ENCODE data around the gene TMA7B. TPM values are rescaled to one million over a fixed set of nuclear protein-coding genes. Genes with fewer than 3 reads are reported as not detected.
A peak's percentile ranks its signal among the peaks of the same experiment; 100 is the strongest.

TMA7B gene
- total and polyA plus RNA-seq, 2 donors, result 3.3 to 4.8 TPM

- Histone ChIP-seq H3K36me3 (ENCODE audit: control insufficient read depth in 2 of 2, insufficient read depth in 2 of 2, low read length in 1 of 2) (peaks cover 91 to 99% of the 10 kb centered on the region in 2 donors), H3K4me1 (ENCODE audit: control insufficient read depth in 2 of 2, insufficient read depth in 2 of 2, low read length in 2 of 2) (peaks cover 0 to 17% of the 10 kb centered on the region in 2 donors), H3K4me3 (ENCODE audit: low read length in 2 of 2) (no peak overlapping the region), H3K27ac (ENCODE audit: low read depth in 1 of 2, low read length in 1 of 2) (no peak overlapping the region), H3K27me3 (ENCODE audit: control insufficient read depth in 2 of 2, insufficient read depth in 1 of 2, low read length in 1 of 2) (no peaks in the 10 kb centered on the region), H3K9me3 (ENCODE audit: control insufficient read depth in 2 of 2, insufficient read depth in 1 of 2, low read length in 1 of 2) (peaks cover 0 to 2% of the 10 kb centered on the region in 2 donors)
- WGBS, result 97% methylated on average over 9 of the region's 9 CpGs
- DNase-seq (ENCODE audit: low read depth in 6 of 9, low spot score in 9 of 9), result no peak
These were observed 7.1 kb downstream of the TMA7B start for GRCh38 chr22:39967103-39967829.

GRCh38 chr22:39967996-39968972, 8.1 kb downstream of the TMA7B start:
- Histone ChIP-seq H3K4me1 (ENCODE audit: control insufficient read depth in 2 of 2, insufficient read depth in 2 of 2, low read length in 2 of 2) (peaks cover 0 to 11% of the 10 kb centered on the region in 2 donors), H3K27me3 (ENCODE audit: control insufficient read depth in 2 of 2, insufficient read depth in 1 of 2, low read length in 1 of 2) (no peaks in the 10 kb centered on the region), H3K4me3 (ENCODE audit: low read length in 2 of 2) (no peak overlapping the region), H3K27ac (ENCODE audit: low read depth in 1 of 2, low read length in 1 of 2) (no peak overlapping the region), H3K36me3 (ENCODE audit: control insufficient read depth in 2 of 2, insufficient read depth in 2 of 2, low read length in 1 of 2) (peaks cover 93 to 99% of the 10 kb centered on the region in 2 donors), H3K9me3 (ENCODE audit: control insufficient read depth in 2 of 2, insufficient read depth in 1 of 2, low read length in 1 of 2) (peaks cover 0 to 2% of the 10 kb centered on the region in 2 donors)
- 92% methylated on average over 20 of the region's 20 CpGs for WGBS
- no peak for DNase-seq (ENCODE audit: low read depth in 6 of 9, low spot score in 9 of 9)

GRCh38 chr22:39970742-39971141, 10.5 kb downstream of the TMA7B start:
- no peak overlapping the region for H3K27ac ChIP-seq (ENCODE audit: low read depth in 1 of 2, low read length in 1 of 2)
- 98% methylated on average over 10 of the region's 10 CpGs for WGBS
- peaks cover 95 to 99% of the 10 kb centered on the region in 2 donors for H3K36me3 ChIP-seq (ENCODE audit: control insufficient read depth in 2 of 2, insufficient read depth in 2 of 2, low read length in 1 of 2)
- no peak overlapping the region for H3K4me3 ChIP-seq (ENCODE audit: low read length in 2 of 2)
- peaks cover 0 to 5% of the 10 kb centered on the region in 2 donors for H3K4me1 ChIP-seq (ENCODE audit: control insufficient read depth in 2 of 2, insufficient read depth in 2 of 2, low read length in 2 of 2)
- DNase-seq (ENCODE audit: low read depth in 6 of 9, low spot score in 9 of 9), result no peak
- no peaks in the 10 kb centered on the region for H3K27me3 ChIP-seq (ENCODE audit: control insufficient read depth in 2 of 2, insufficient read depth in 1 of 2, low read length in 1 of 2)
- H3K9me3 ChIP-seq (ENCODE audit: control insufficient read depth in 2 of 2, insufficient read depth in 1 of 2, low read length in 1 of 2), result peaks cover 0 to 2% of the 10 kb centered on the region in 2 donors

GRCh38 chr22:39972641-39973040, 12.4 kb downstream of the TMA7B start:
- WGBS, result 91% methylated on average over 5 of the region's 5 CpGs
- Histone ChIP-seq H3K36me3 (ENCODE audit: control insufficient read depth in 2 of 2, insufficient read depth in 2 of 2, low read length in 1 of 2) (peaks cover 83 to 95% of the 10 kb centered on the region in 2 donors), H3K27me3 (ENCODE audit: control insufficient read depth in 2 of 2, insufficient read depth in 1 of 2, low read length in 1 of 2) (no peaks in the 10 kb centered on the region), H3K4me3 (ENCODE audit: low read length in 2 of 2) (no peak overlapping the region), H3K27ac (ENCODE audit: low read depth in 1 of 2, low read length in 1 of 2) (peak overlapping the region; percentile 6 to 59), H3K4me1 (ENCODE audit: control insufficient read depth in 2 of 2, insufficient read depth in 2 of 2, low read length in 2 of 2) (peaks cover 0 to 5% of the 10 kb centered on the region in 2 donors), H3K9me3 (ENCODE audit: control insufficient read depth in 2 of 2, insufficient read depth in 1 of 2, low read length in 1 of 2) (peaks cover 0 to 2% of the 10 kb centered on the region in 2 donors)
- DNase-seq (ENCODE audit: low read depth in 6 of 9, low spot score in 9 of 9), result no peak

GRCh38 chr22:39973656-39974055, 13.5 kb downstream of the TMA7B start:
- 83% methylated on average over 5 of the region's 5 CpGs for WGBS
- peaks cover 0 to 2% of the 10 kb centered on the region in 2 donors for H3K9me3 ChIP-seq (ENCODE audit: control insufficient read depth in 2 of 2, insufficient read depth in 1 of 2, low read length in 1 of 2)
- H3K4me1 ChIP-seq (ENCODE audit: control insufficient read depth in 2 of 2, insufficient read depth in 2 of 2, low read length in 2 of 2), result peaks cover 0 to 5% of the 10 kb centered on the region in 2 donors
- no peak overlapping the region for H3K4me3 ChIP-seq (ENCODE audit: low read length in 2 of 2)
- DNase-seq (ENCODE audit: low read depth in 6 of 9, low spot score in 9 of 9), result no peak
- H3K27me3 ChIP-seq (ENCODE audit: control insufficient read depth in 2 of 2, insufficient read depth in 1 of 2, low read length in 1 of 2), result no peaks in the 10 kb centered on the region
- H3K36me3 ChIP-seq (ENCODE audit: control insufficient read depth in 2 of 2, insufficient read depth in 2 of 2, low read length in 1 of 2), result peaks cover 73 to 85% of the 10 kb centered on the region in 2 donors
- H3K27ac ChIP-seq (ENCODE audit: low read depth in 1 of 2, low read length in 1 of 2), result peak overlapping the region in 1 of 2 donors; percentile 59

GRCh38 chr22:39974065-39974464, 13.9 kb downstream of the TMA7B start:
- Histone ChIP-seq H3K4me3 (ENCODE audit: low read length in 2 of 2) (no peak overlapping the region), H3K9me3 (ENCODE audit: control insufficient read depth in 2 of 2, insufficient read depth in 1 of 2, low read length in 1 of 2) (peaks cover 0 to 2% of the 10 kb centered on the region in 2 donors), H3K36me3 (ENCODE audit: control insufficient read depth in 2 of 2, insufficient read depth in 2 of 2, low read length in 1 of 2) (peaks cover 69 to 81% of the 10 kb centered on the region in 2 donors), H3K27me3 (ENCODE audit: control insufficient read depth in 2 of 2, insufficient read depth in 1 of 2, low read length in 1 of 2) (no peaks in the 10 kb centered on the region), H3K27ac (ENCODE audit: low read depth in 1 of 2, low read length in 1 of 2) (peak overlapping the region in 1 of 2 donors; percentile 46), H3K4me1 (ENCODE audit: control insufficient read depth in 2 of 2, insufficient read depth in 2 of 2, low read length in 2 of 2) (peaks cover 0 to 9% of the 10 kb centered on the region in 2 donors)
- WGBS, result 94% methylated on average over 5 of the region's 5 CpGs
- no peak for DNase-seq (ENCODE audit: low read depth in 6 of 9, low spot score in 9 of 9)

- H3K27me3 ChIP-seq (ENCODE audit: control insufficient read depth in 2 of 2, insufficient read depth in 1 of 2, low read length in 1 of 2), result no peaks in the 10 kb centered on the region
- no peak overlapping the region for H3K4me3 ChIP-seq (ENCODE audit: low read length in 2 of 2)
- peaks cover 19 to 31% of the 10 kb centered on the region in 2 donors for H3K36me3 ChIP-seq (ENCODE audit: control insufficient read depth in 2 of 2, insufficient read depth in 2 of 2, low read length in 1 of 2)
- no peak for DNase-seq (ENCODE audit: low read depth in 6 of 9, low spot score in 9 of 9)
- peak overlapping the region; percentile 39 to 47 for H3K27ac ChIP-seq (ENCODE audit: low read depth in 1 of 2, low read length in 1 of 2)
- H3K9me3 ChIP-seq (ENCODE audit: control insufficient read depth in 2 of 2, insufficient read depth in 1 of 2, low read length in 1 of 2), result no peaks in the 10 kb centered on the region
- H3K4me1 ChIP-seq (ENCODE audit: control insufficient read depth in 2 of 2, insufficient read depth in 2 of 2, low read length in 2 of 2), result peaks cover 4 to 33% of the 10 kb centered on the region in 2 donors
- 84% methylated on average over 6 of the region's 6 CpGs for WGBS
These were observed 18.9 kb downstream of the TMA7B start for GRCh38 chr22:39979048-39979447.

GRCh38 chr22:39979458-39979857, 19.3 kb downstream of the TMA7B start:
- peaks cover 4 to 37% of the 10 kb centered on the region in 2 donors for H3K4me1 ChIP-seq (ENCODE audit: control insufficient read depth in 2 of 2, insufficient read depth in 2 of 2, low read length in 2 of 2)
- no peaks in the 10 kb centered on the region for H3K27me3 ChIP-seq (ENCODE audit: control insufficient read depth in 2 of 2, insufficient read depth in 1 of 2, low read length in 1 of 2)
- no peak overlapping the region for H3K4me3 ChIP-seq (ENCODE audit: low read length in 2 of 2)
- peaks cover 17 to 27% of the 10 kb centered on the region in 2 donors for H3K36me3 ChIP-seq (ENCODE audit: control insufficient read depth in 2 of 2, insufficient read depth in 2 of 2, low read length in 1 of 2)
- no peak for DNase-seq (ENCODE audit: low read depth in 6 of 9, low spot score in 9 of 9)
- no peaks in the 10 kb centered on the region for H3K9me3 ChIP-seq (ENCODE audit: control insufficient read depth in 2 of 2, insufficient read depth in 1 of 2, low read length in 1 of 2)
- 96% methylated on average over 5 of the region's 5 CpGs for WGBS
- peak overlapping the region in 1 of 2 donors; percentile 39 for H3K27ac ChIP-seq (ENCODE audit: low read depth in 1 of 2, low read length in 1 of 2)

Data from thymus (tissue), 11 donors.